Measurements from ENCODE around the gene EBF3. TPM values are rescaled to one million over a fixed set of nuclear protein-coding genes. Genes with fewer than 3 reads are reported as not detected.

Gene EBF3
- total and polyA plus RNA-seq, 9 of the 15 experiments (the other 6 are each of a cell fraction or from before 2014, with no cell fraction given), result not detected

DNA sequence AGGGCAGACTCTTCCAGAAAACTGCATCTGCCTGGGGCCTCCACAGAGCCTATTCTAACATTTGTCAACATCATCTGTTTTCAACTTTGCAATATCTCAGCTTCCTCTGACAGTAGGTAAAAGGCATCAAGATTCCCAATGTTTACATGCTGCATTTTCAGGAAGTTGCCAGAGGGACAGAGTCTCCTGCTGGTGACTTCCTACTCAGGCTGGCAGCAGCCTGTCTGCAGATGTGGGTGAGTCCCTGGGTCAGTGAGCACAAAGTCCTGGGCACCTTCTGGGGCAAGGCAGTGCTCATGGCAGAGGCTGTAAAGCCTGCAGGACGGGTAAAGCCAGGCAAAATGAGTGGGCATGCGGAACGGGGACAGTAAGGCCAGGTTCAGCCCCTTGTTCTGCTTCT is 69.4 kb downstream of the EBF3 start (continued):
- TF ChIP-seq RBM15 (IDR thresholded peaks at IDR 0.05; ENCODE audit: insufficient read depth, low read length), result no peak
- TF ChIP-seq ZNF76 (CRISPR knock-in tag; IDR thresholded peaks at IDR 0.05; ENCODE audit: borderline replicate concordance), result no peak
- TF ChIP-seq ZBTB7A (IDR thresholded peaks at IDR 0.05; ENCODE audit: borderline replicate concordance, control insufficient read depth, low read depth, low read length), result no peak

DNA sequence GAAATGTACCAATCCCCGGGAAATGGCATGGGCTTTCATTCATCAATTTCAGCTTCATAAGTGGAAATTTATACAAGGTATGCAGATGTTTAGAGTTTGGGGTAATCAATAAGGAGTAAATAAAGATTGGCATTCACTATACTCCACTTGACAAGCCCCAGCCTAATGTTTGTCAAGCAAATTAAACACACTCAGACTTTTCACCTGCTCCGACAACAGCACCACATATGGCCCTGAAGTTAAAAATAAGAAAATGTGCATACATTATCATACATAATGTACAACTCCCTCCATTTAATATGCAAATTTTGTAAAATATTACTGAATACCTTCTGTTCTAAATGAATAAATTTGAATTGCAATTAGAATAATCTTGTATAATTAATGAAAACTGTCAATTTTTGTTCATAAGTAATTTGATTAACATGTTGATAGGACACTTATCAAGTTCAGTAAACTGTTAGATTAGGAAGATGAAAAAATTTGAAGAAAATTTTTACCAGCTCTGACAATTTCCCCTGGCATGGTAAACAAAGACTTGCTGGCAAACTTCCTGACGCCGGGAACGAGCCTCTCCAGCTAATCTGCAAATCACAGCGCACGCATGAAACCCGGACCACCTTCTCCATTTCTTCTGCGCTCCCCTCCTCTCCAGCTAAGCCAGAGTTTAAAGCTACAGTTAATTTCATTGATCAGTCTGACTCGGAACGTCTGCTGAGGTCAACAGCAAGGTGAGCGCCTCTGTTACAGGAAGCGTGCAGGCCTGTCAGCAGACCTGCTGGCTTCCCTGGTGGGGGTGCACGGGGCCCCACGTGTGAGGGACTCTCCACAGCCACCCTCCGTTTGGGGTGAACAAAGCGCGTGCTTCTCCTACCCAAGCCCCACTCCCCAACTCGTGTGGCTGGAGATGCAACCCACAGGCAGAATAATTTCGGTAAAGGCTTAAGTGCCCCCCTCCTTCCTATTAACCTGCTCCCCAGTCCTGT is 70.7 kb downstream of the EBF3 start:
- Histone ChIP-seq H3K4me2 (ENCODE audit: insufficient read depth, low read length) (no peak overlapping the region), H3K27ac (ENCODE audit: extremely low read depth, low read depth, low read length) (no peak overlapping the region), H3K4me3 (no peak overlapping the region), H3K36me3 (ENCODE audit: control insufficient read depth, insufficient read depth, low read length) (no peaks in the 10 kb centered on the region), H3K9me1 (ENCODE audit: control insufficient read depth, insufficient read depth, low read length) (no peaks in the 10 kb centered on the region), H3K27me3 (ENCODE audit: control insufficient read depth in 2 of 2, insufficient read depth in 2 of 2, low read length in 2 of 2) (peaks cover 5 to 62% of the 10 kb centered on the region in 2 experiments; a peak in 4 of 5 replicates), H2AFZ (ENCODE audit: low read depth, low read length) (no peak overlapping the region), H3K9me3 (replicated peaks; ENCODE audit: control insufficient read depth, insufficient read depth, low read depth, low read length) (no peaks in the 10 kb centered on the region), H3K79me2 (ENCODE audit: control insufficient read depth, insufficient read depth, low read length) (no peaks in the 10 kb centered on the region), H3K9ac (ENCODE audit: insufficient read depth in 1 of 2, low read depth in 2 of 2, low read length in 2 of 2) (no peak overlapping the region), H4K20me1 (replicated peaks; ENCODE audit: control insufficient read depth, insufficient read depth, low read length) (no peaks in the 10 kb centered on the region; the same call in 1 of the 2 replicates), H3K4me1 (replicated peaks in 1 of 2; ENCODE audit: control insufficient read depth in 2 of 2, insufficient read depth in 2 of 2, low read length in 2 of 2) (no peaks in the 10 kb centered on the region)
- DNase-seq (ENCODE audit: extremely low read depth in 1 of 4, low spot score in 3 of 4) (no peak), ATAC-seq (no peak), FAIRE-seq (no peak)
- ChIA-PET CTCF (ENCODE audit: low intra/inter-chr PET ratio) (no interaction called here), POLR2A (no interaction called here)
- intact Hi-C loops (cut with micrococcal nuclease), result no loop called here
- in situ Hi-C loops (cut with MboI), result no loop called here
- no TSS peak for BruUV-seq (replicated peaks)
- 0% methylated on average over 17 of the region's 20 CpGs for WGBS (ENCODE audit: insufficient coverage, low coverage, missing lambda C conversion rate)
- no peak for TF ChIP-seq PURB (CRISPR knock-in tag; IDR thresholded peaks at IDR 0.05; ENCODE audit: low read depth)
- TF ChIP-seq ZNF212 (CRISPR knock-in tag; IDR thresholded peaks at IDR 0.05), result no peak
- TF ChIP-seq, protein P1, sequence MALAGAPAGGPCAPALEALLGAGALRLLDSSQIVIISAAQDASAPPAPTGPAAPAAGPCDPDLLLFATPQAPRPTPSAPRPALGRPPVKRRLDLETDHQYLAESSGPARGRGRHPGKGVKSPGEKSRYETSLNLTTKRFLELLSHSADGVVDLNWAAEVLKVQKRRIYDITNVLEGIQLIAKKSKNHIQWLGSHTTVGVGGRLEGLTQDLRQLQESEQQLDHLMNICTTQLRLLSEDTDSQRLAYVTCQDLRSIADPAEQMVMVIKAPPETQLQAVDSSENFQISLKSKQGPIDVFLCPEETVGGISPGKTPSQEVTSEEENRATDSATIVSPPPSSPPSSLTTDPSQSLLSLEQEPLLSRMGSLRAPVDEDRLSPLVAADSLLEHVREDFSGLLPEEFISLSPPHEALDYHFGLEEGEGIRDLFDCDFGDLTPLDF (CRISPR knock-in tag; IDR thresholded peaks at IDR 0.05), result no peak
- no peak for TF ChIP-seq TAL1 (IDR thresholded peaks at IDR 0.05)
- TF ChIP-seq, protein P2, sequence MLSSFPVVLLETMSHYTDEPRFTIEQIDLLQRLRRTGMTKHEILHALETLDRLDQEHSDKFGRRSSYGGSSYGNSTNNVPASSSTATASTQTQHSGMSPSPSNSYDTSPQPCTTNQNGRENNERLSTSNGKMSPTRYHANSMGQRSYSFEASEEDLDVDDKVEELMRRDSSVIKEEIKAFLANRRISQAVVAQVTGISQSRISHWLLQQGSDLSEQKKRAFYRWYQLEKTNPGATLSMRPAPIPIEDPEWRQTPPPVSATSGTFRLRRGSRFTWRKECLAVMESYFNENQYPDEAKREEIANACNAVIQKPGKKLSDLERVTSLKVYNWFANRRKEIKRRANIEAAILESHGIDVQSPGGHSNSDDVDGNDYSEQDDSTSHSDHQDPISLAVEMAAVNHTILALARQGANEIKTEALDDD (IDR thresholded peaks at IDR 0.05), result no peak
